Gastroesophageal sphincter (tissue), 3 donors: Measurements from ENCODE around the gene CLN6.

Experiments
- EP300 ChIP-seq: sonication (generic); formaldehyde crosslinking; IDR thresholded peaks from one replicate; pipeline ENCODE4 v1.6.1; 2017; ENCODE audit warnings: antibody characterized with exemption, mild to moderate bottlenecking
- POLR2A ChIP-seq, 2 donors: fragments of 450-650 bp; IDR thresholded peaks; one replicate each; pipeline ENCODE4 v1.6.1; 2017; ENCODE audit warnings: antibody characterized with exemption in 2 of 2, mild to moderate bottlenecking in 2 of 2, moderate library complexity in 1 of 2
- POLR2AphosphoS5 ChIP-seq: sonication (generic); formaldehyde crosslinking; IDR thresholded peaks from one replicate; pipeline ENCODE4 v1.6.1; 2017; ENCODE audit warnings: antibody characterized with exemption
- TF ChIP-seq, protein P1 (sequence below), 4 experiments: fragments of 200-600 bp in 2 of 4; fragments of 450-650 bp in 2 of 4; sonication (generic) in 1 of 4; IDR thresholded peaks; one replicate each; pipeline ENCODE4 v1.5.1; 2017 to 2019; ENCODE audit warnings: antibody characterized with exemption in 4 of 4, mild to moderate bottlenecking in 2 of 4, moderate library complexity in 2 of 4

DNA sequence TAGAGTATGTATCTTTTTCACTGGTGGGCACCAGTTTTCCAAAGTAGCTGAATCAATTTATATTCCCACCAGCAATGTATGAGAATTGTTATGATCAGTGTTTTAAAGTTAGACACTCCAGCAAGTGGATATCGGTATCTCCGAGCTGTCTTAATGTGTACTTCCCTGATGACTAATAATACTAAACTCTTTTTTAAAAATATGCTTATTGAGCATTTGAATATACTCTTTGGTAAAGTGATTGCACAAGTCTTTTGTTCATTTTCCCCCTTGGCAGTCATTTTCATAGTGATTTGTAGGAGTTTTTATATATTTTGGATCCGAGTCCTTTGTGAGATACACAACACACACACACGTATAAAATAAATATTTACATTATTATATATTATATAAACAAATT, 35.6 kb upstream of the CLN6 start:
- TF ChIP-seq, protein P1, sequence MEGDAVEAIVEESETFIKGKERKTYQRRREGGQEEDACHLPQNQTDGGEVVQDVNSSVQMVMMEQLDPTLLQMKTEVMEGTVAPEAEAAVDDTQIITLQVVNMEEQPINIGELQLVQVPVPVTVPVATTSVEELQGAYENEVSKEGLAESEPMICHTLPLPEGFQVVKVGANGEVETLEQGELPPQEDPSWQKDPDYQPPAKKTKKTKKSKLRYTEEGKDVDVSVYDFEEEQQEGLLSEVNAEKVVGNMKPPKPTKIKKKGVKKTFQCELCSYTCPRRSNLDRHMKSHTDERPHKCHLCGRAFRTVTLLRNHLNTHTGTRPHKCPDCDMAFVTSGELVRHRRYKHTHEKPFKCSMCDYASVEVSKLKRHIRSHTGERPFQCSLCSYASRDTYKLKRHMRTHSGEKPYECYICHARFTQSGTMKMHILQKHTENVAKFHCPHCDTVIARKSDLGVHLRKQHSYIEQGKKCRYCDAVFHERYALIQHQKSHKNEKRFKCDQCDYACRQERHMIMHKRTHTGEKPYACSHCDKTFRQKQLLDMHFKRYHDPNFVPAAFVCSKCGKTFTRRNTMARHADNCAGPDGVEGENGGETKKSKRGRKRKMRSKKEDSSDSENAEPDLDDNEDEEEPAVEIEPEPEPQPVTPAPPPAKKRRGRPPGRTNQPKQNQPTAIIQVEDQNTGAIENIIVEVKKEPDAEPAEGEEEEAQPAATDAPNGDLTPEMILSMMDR (IDR thresholded peaks at IDR 0.05): no peak
- TF ChIP-seq POLR2AphosphoS5 (no peak), EP300 (no peak), POLR2A (IDR thresholded peaks at IDR 0.05) (no peak)
